Activated CD4-positive, alpha-beta T cell treated with anti-CD3 and anti-CD28 coated beads for 36 hours (primary cell): Measurements from ENCODE around the gene HECTD3. TPM values are rescaled to one million over a fixed set of nuclear protein-coding genes. Genes with fewer than 3 reads are reported as not detected.

Experiments
- ATAC-seq: fragments of 200-7000 bp; cut with Tn5 transposase; one replicate; pipeline ENCODE4 v1.10.0; 2021; ENCODE audit warnings: mild to moderate bottlenecking, moderate library complexity
- CTCF ChIA-PET: fragments of 350-600 bp; sonication (Branson Sonifier 250); formaldehyde crosslinking; loops from one replicate; lab custom pipeline; 2021; ENCODE audit warnings: antibody characterized with exemption; lab: Charles Lee
- POLR2A ChIA-PET: fragments of 350-600 bp; sonication (Branson Sonifier 250); formaldehyde crosslinking; loops from one replicate; lab custom pipeline; 2021; ENCODE audit warnings: antibody characterized with exemption, inconsistent platforms; lab: Charles Lee
- DNase-seq: peaks from one replicate; pipeline ENCODE4 v3.0.0-alpha.2; 2020
- H3K27ac Mint-ChIP-seq: one replicate; pipeline ENCODE4 v1.8.0; 2021; ENCODE audit warnings: mixed read lengths
- H3K27me3 Mint-ChIP-seq: one replicate; pipeline ENCODE4 v1.8.0; 2021; ENCODE audit warnings: mixed read lengths
- H3K36me3 Mint-ChIP-seq: one replicate; pipeline ENCODE4 v1.8.0; 2021; ENCODE audit warnings: low read depth, mixed read lengths
- H3K4me1 Mint-ChIP-seq: one replicate; pipeline ENCODE4 v1.8.0; 2021; ENCODE audit warnings: mixed read lengths
- H3K4me3 Mint-ChIP-seq: one replicate; pipeline ENCODE4 v1.8.0; 2021; ENCODE audit warnings: mild to moderate bottlenecking, moderate library complexity, mixed read lengths
- H3K9me3 Mint-ChIP-seq: one replicate; pipeline ENCODE4 v1.8.0; 2021; ENCODE audit warnings: low read depth, mixed read lengths
- intact Hi-C, 2 experiments: fragments of 100-400 bp; cut with DNase I in 1 of 2; cut with micrococcal nuclease in 1 of 2; formaldehyde crosslinking; loops; one replicate each; pipeline versions ENCODE4 v1.14.2 to v1.15.1; 2022 to 2024; cut with DNase I, micrococcal nuclease
- total RNA-seq, 2 experiments: library from RNA; stranded (reverse); gene quantifications; one replicate each; pipeline ENCODE4 v1.2.3, GENCODE V29; 2021

HECTD3 gene
- total RNA-seq, 2 experiments from 2014 or later, result 18.9 to 22.3 TPM

- Mint-ChIP-seq H3K9me3 (no peaks in the 10 kb centered on the region), H3K27ac (peak overlapping the region; percentile 64)
- CTCF ChIA-PET, result interaction anchor here (0.6 to 12.6 kb wide), 26 partner anchors 9 to 515 kb away, joined by 3 to 255 read pairs (median 4); partner anchors contain the start of genes MUTYH, PLK3, TESK2 and TOE1
These were observed 3.4 kb upstream of the HECTD3 start for GRCh38 chr1:45014321-45015028.

GRCh38 chr1:45013551-45014209, 2.6 kb upstream of the HECTD3 start:
- intact Hi-C loops, result loop anchor here (1.0 to 5.0 kb wide), 10 partner anchors 176 to 1234 kb away; partner anchors contain the start of genes RNU5D-1 (in 2 of the 2), BEST4 (in 1 of the 2), KIF2C (in 1 of the 2) and NASP (in 1 of the 2)
- Mint-ChIP-seq H3K36me3 (peaks cover 6% of the 10 kb centered on the region), H3K9me3 (no peaks in the 10 kb centered on the region), H3K4me3 (peak overlapping the region; percentile 74), H3K4me1 (peaks cover 36% of the 10 kb centered on the region), H3K27ac (peak overlapping the region; percentile 97), H3K27me3 (no peaks in the 10 kb centered on the region)
- no peak for ATAC-seq
- POLR2A ChIA-PET, result interaction anchor here (0.5 to 4.7 kb wide), 9 partner anchors 30 to 482 kb away, joined by 3 to 33 read pairs (median 4); partner anchors contain the start of genes MUTYH and TOE1
- CTCF ChIA-PET, result interaction anchor here (0.6 to 12.6 kb wide), 25 partner anchors 9 to 488 kb away, joined by 3 to 255 read pairs (median 4); partner anchors contain the start of genes EIF2B3, MUTYH, PLK3 and TESK2
- DNase-seq, result no peak

More at GRCh38 chr1:45014321-45015028, 3.4 kb upstream of the HECTD3 start:
- H3K4me1 Mint-ChIP-seq, result peaks cover 33% of the 10 kb centered on the region
- peaks cover 6% of the 10 kb centered on the region for H3K36me3 Mint-ChIP-seq
- ATAC-seq (peak; percentile 18), DNase-seq (peak; percentile 88)
- POLR2A ChIA-PET, result interaction anchor here (0.5 to 4.7 kb wide), 8 partner anchors 29 to 481 kb away, joined by 3 to 33 read pairs (median 4); partner anchors contain the start of genes MUTYH and TOE1
- no peaks in the 10 kb centered on the region for H3K27me3 Mint-ChIP-seq
- H3K4me3 Mint-ChIP-seq, result peak overlapping the region; percentile 49
- intact Hi-C loops, result loop anchor here (1.0 to 5.0 kb wide), 7 partner anchors 177 to 1233 kb away; partner anchors contain the start of genes BEST4 (in 1 of the 2), NASP (in 1 of the 2), RAD54L (in 1 of the 2) and RNU5D-1 (in 1 of the 2)

GRCh38 chr1:45012639-45013278, 1.6 kb upstream of the HECTD3 start:
- intact Hi-C loops, result loop anchor here (1.0 to 5.0 kb wide), 21 partner anchors 26 to 1235 kb away; partner anchors contain the start of genes NASP (in 2 of the 2), RNU5D-1 (in 2 of the 2), TESK2 (in 2 of the 2) and ZSWIM5 (in 2 of the 2)
- Mint-ChIP-seq H3K4me3 (peak overlapping the region; percentile 74), H3K4me1 (peaks cover 36% of the 10 kb centered on the region), H3K27me3 (no peaks in the 10 kb centered on the region), H3K36me3 (peaks cover 6% of the 10 kb centered on the region), H3K27ac (peak overlapping the region; percentile 97), H3K9me3 (no peaks in the 10 kb centered on the region)
- ChIA-PET POLR2A (interaction anchor here (0.6 to 4.7 kb wide), 9 partner anchors 26 to 331 kb away, joined by 3 to 40 read pairs (median 25); partner anchors contain the start of genes EIF2B3, MUTYH, RNU5D-1 and TOE1), CTCF (interaction anchor here (0.6 to 12.6 kb wide), 13 partner anchors 7 to 553 kb away, joined by 3 to 255 read pairs (median 4); partner anchors contain the start of genes BTBD19, EIF2B3, MUTYH and PLK3)
- ATAC-seq, result peak; percentile 23
- DNase-seq, result peak; percentile 69

- peak; percentile 80 for ATAC-seq
- peak within 1 kb of the TSS; percentile 74 for H3K4me3 Mint-ChIP-seq
- H3K27ac Mint-ChIP-seq, result peak within 1 kb of the TSS; percentile 97
- peaks cover 6% of the 10 kb centered on the region for H3K36me3 Mint-ChIP-seq
- peak; percentile 96 for DNase-seq
- no peaks in the 10 kb centered on the region for H3K27me3 Mint-ChIP-seq
- peaks cover 36% of the 10 kb centered on the region for H3K4me1 Mint-ChIP-seq
- POLR2A ChIA-PET, result interaction anchor here (0.6 to 4.7 kb wide), 15 partner anchors 9 to 572 kb away, joined by 3 to 40 read pairs (median 7); partner anchors contain the start of genes CCDC163, EIF2B3, MMACHC and MUTYH
- intact Hi-C loops, result loop anchor here (1.0 to 5.0 kb wide), 23 partner anchors 25 to 1235 kb away; partner anchors contain the start of genes EIF2B3 (in 2 of the 2), NASP (in 2 of the 2), RNU5D-1 (in 2 of the 2) and TESK2 (in 2 of the 2)
- H3K9me3 Mint-ChIP-seq, result no peaks in the 10 kb centered on the region
- CTCF ChIA-PET, result interaction anchor here (0.7 to 12.6 kb wide), 20 partner anchors 8 to 479 kb away, joined by 3 to 255 read pairs (median 4); partner anchors contain the start of genes BTBD19, EIF2B3, MUTYH and PLK3
These were observed 914 bp upstream of the HECTD3 start, which contains the start of gene UROD for GRCh38 chr1:45011837-45012638. UROD (plus strand) TSS chr1:45012254; CDS start chr1:45012266, 12 bp downstream.

DNA sequence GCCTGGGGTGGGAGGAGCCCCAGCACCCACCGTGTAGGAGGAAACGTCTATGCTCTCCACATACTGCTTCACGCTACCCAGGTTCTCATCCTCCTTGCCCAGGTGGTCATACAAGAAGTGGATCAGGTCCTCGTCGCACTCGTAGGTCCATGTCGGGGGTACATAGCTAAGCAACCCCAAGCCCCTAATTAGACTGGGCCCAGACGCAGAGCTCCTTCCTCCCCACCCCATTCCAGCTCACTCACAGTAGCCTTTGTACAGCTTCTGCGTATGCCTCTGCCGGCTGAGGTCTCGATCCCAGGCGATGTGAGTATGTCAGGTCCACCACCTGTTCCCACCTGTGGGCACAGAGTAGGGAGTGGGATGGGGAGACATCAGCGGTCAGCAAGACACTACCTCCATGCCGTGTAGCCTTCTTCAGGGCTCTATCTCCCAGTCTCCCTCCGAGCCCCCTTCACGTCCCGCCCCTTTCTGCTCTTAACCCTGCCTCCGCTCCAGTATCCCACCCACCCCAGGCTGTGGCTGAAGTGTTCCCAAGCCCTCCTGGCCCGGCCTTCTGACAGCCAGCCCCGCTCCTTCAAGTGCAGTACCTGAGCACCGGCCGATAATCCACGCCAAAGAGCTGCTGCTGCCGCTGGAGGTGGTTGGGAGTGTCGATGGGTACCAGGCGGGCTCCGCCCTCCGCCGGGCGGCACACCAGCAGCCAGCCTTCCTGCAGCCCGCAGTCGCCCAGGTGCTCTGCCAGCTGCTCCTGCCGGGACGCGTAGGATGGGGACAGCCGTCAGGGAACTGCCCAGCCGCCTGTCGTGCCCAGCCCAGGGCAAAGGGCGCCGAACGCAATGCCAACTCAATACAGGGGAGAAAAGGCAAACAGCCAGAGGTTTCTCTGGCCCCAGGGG, 919 bp downstream of the HECTD3 start:
- ATAC-seq, result no peak
- ChIA-PET POLR2A (interaction anchor here (0.7 to 4.7 kb wide), 16 partner anchors 7 to 491 kb away, joined by 3 to 40 read pairs (median 5); partner anchors contain the start of genes CCDC163, EIF2B3, HPDL and MMACHC), CTCF (interaction anchor here (0.5 to 12.6 kb wide), 11 partner anchors 8 to 483 kb away, joined by 3 to 255 read pairs (median 4); partner anchors contain the start of genes MUTYH, PLK3 and TOE1)
- intact Hi-C loops, result loop anchor here (1.0 to 5.0 kb wide), 9 partner anchors 23 to 1237 kb away; partner anchors contain the start of genes BEST4 (in 1 of the 2), EIF2B3 (in 1 of the 2), NASP (in 1 of the 2) and RAD54L (in 1 of the 2)
- H3K4me3 Mint-ChIP-seq, result peak overlapping the region; percentile 74
- H3K27me3 Mint-ChIP-seq, result no peaks in the 10 kb centered on the region
- H3K36me3 Mint-ChIP-seq, result peaks cover 11% of the 10 kb centered on the region
- peak; percentile 58 for DNase-seq
- no peaks in the 10 kb centered on the region for H3K9me3 Mint-ChIP-seq
- H3K27ac Mint-ChIP-seq, result peak overlapping the region; percentile 72
- peaks cover 36% of the 10 kb centered on the region for H3K4me1 Mint-ChIP-seq

DNA sequence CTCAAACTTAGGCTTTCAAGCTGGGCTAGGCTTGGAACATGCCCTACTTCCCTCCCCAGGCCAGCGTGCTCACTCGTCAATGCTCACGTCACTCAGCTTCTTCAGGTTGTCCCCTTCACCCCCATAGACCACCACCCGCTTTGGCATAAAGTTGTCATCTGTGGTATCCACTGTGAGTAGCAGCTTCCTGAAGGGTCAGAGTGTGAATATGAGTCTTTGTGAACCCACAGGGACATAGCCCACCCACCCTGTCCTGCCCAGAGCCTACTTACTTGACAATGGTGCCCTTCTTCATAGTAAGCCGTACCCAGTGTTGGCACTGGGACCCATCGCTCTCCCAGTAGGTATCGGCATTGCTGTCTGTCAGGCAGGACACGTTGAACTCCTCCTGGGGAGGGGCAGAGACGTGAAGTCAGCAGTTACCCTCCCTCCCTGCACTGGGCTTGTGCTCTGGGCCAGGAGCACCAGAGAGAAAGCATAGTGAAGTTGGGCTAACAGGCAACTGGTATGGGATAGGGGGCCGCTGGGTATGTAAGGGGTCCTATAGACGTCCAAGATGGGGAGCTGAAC, 1.7 kb downstream of the HECTD3 start:
- intact Hi-C loops, result no loop called here
- no peak overlapping the region for H3K27ac Mint-ChIP-seq
- peaks cover 11% of the 10 kb centered on the region for H3K36me3 Mint-ChIP-seq
- H3K4me1 Mint-ChIP-seq, result peaks cover 29% of the 10 kb centered on the region
- ChIA-PET CTCF (interaction anchor here (0.5 to 12.6 kb wide), 3 partner anchors 9 to 293 kb away, joined by 3 to 255 read pairs (median 4); no protein-coding TSS in a partner anchor), POLR2A (interaction anchor here (3.7 kb wide), 1 partner anchor 331 kb away, joined by 34 read pairs; the partner anchor contains the start of genes MUTYH and TOE1)
- ATAC-seq (no peak), DNase-seq (no peak)
- H3K27me3 Mint-ChIP-seq, result no peaks in the 10 kb centered on the region
- H3K9me3 Mint-ChIP-seq, result no peaks in the 10 kb centered on the region
- peak overlapping the region; percentile 74 for H3K4me3 Mint-ChIP-seq

DNA sequence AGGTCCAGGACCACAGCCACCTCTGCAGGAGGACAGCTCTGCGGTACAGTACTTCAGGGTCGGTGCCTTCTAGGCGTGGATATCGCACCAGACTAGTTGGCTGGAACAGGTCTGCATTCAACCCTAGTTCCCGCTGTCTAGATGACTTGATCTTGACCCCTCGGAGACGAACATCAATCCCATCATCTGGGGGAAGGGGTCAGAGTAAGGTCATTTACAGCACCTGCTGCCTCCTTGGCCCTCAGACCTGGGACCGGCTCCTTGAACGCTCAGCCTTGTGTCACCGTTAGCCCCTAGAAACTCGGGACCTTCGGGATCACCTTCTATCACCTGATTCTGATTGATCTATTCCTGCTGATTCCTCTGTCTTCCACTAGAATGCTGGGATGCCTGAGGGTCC, 2.6 kb downstream of the HECTD3 start:
- ChIA-PET POLR2A (interaction anchor here (0.6 kb wide), 1 partner anchor 189 kb away, joined by 3 read pairs; no protein-coding TSS in a partner anchor), CTCF (no interaction called here)
- no peak for ATAC-seq
- H3K27me3 Mint-ChIP-seq, result no peaks in the 10 kb centered on the region
- no peak for DNase-seq
- no peak overlapping the region for H3K4me3 Mint-ChIP-seq
- H3K36me3 Mint-ChIP-seq, result peaks cover 8% of the 10 kb centered on the region
- no peak overlapping the region for H3K27ac Mint-ChIP-seq
- intact Hi-C loops, result no loop called here
- H3K4me1 Mint-ChIP-seq, result peaks cover 21% of the 10 kb centered on the region
- no peaks in the 10 kb centered on the region for H3K9me3 Mint-ChIP-seq

DNA sequence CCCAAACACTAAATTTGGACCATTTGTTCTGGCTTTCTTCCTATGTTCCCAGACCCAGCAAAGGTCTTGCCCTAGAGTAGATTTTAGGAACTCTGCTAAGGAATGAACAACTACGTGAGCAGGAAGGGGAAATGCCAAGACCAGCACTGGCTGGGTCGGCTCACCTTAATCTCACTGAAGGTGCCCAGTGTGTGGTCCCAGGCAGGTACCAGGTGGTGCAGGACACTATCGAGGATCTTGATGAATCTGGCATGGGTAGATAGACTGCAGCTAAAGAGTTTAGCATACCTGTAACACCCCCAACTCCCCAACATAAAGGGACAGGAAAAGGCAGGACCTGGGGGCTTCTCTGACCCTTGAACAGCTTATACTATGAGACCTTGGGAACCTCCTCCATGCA, 3.0 kb downstream of the HECTD3 start:
- Mint-ChIP-seq H3K4me3 (no peak overlapping the region), H3K27me3 (no peaks in the 10 kb centered on the region), H3K36me3 (peaks cover 8% of the 10 kb centered on the region), H3K27ac (no peak overlapping the region), H3K4me1 (peaks cover 18% of the 10 kb centered on the region), H3K9me3 (no peaks in the 10 kb centered on the region)
- ChIA-PET POLR2A (interaction anchor here (0.6 kb wide), 2 partner anchors 189 to 293 kb away, joined by 3 read pairs; no protein-coding TSS in a partner anchor), CTCF (interaction anchor here (0.7 to 0.9 kb wide), 2 partner anchors 288 to 484 kb away, joined by 3 read pairs; no protein-coding TSS in a partner anchor)
- DNase-seq (no peak), ATAC-seq (no peak)
- intact Hi-C loops, result no loop called here
